Activated naive CD8-positive, alpha-beta T cell treated with anti-CD3 and anti-CD28 coated beads for 36 hours (primary cell): ENCODE data around the gene S100G. TPM values are rescaled to one million over a fixed set of nuclear protein-coding genes. Genes with fewer than 3 reads are reported as not detected.
"Not testable (repeated sequence)": the region's sequence is repeated elsewhere in the genome, so short reads cannot be mapped to it uniquely, and the experiment has no call there.

Experiments used
- DNase-seq: peaks from one replicate; pipeline ENCODE4 v3.0.0; 2021
- H3K27ac Mint-ChIP-seq: one replicate; pipeline ENCODE4 v1.8.0; 2022; ENCODE audit warnings: mild to moderate bottlenecking, moderate library complexity, mixed read lengths
- H3K27me3 Mint-ChIP-seq: one replicate; pipeline ENCODE4 v1.8.0; 2022; ENCODE audit warnings: mild to moderate bottlenecking, mixed read lengths
- H3K36me3 Mint-ChIP-seq: one replicate; pipeline ENCODE4 v1.8.0; 2021; ENCODE audit warnings: mild to moderate bottlenecking, mixed read lengths
- H3K4me1 Mint-ChIP-seq: one replicate; pipeline ENCODE4 v1.8.0; 2021; ENCODE audit warnings: mixed read lengths
- H3K4me3 Mint-ChIP-seq: one replicate; pipeline ENCODE4 v1.8.0; 2022; ENCODE audit warnings: mild to moderate bottlenecking, moderate library complexity, mixed read lengths
- H3K9me3 Mint-ChIP-seq: one replicate; pipeline ENCODE4 v1.8.0; 2022; ENCODE audit warnings: mixed read lengths
- total RNA-seq, 2 experiments: library from RNA; stranded (reverse); gene quantifications; one replicate each; pipeline ENCODE4 v1.2.3, GENCODE V29; 2021

Gene S100G, protein sequence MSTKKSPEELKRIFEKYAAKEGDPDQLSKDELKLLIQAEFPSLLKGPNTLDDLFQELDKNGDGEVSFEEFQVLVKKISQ
- total RNA-seq = not detected

DNA sequence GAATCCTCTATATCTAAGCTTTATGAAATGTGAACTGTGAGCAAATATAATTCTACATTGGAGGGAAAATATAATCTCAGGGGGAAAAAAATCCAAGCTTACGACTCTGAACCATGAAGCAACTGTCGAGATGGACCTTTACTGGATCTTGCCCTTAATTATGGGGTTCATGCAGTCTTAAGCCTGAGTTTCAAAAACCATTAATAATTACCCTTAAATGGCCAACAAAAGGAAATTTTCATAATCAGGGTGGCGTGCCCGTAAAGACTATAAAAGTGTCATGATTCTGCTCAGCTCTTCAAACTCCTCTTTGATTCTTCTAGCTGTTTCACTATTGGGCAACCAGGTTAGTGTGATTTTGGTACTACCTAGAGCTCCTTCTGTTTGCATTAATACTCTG lies at the start of gene S100G:
S100G (plus strand) TSS at position 301 of the 400 bp plus-strand sequence. CDS start 849 bp downstream, outside the sequence.
- H3K27me3 Mint-ChIP-seq = no peaks in the 10 kb centered on the region
- H3K36me3 Mint-ChIP-seq = no peaks in the 10 kb centered on the region
- DNase-seq = no peak
- no peak within 1 kb of the TSS for H3K4me3 Mint-ChIP-seq
- no peaks in the 10 kb centered on the region for H3K4me1 Mint-ChIP-seq
- H3K27ac Mint-ChIP-seq = no peak within 1 kb of the TSS
- no peaks in the 10 kb centered on the region for H3K9me3 Mint-ChIP-seq

DNA sequence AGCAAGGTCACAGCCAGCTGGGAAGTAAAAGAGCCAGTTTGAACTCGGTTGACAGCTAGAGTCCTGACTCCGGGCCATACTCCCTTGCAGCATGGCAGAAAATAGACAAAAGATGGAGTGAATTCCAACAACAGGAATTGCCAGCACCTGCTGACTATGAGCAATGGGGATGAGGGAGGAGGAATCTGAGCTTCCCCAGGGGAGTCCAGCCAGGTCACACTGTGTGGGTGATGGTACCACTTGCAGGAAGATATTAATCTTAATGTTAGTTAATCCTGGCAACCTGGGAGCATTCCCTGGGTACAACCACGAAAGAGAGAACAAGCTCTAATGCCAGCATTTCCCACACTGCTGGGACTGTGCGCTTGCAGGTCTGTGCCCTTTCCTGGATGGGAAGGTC lies 48.1 kb upstream of the S100G start:
- Mint-ChIP-seq H3K36me3 (peaks cover 2% of the 10 kb centered on the region), H3K27ac (no peak overlapping the region), H3K9me3 (no peaks in the 10 kb centered on the region), H3K4me1 (peaks cover 16% of the 10 kb centered on the region), H3K4me3 (no peak overlapping the region), H3K27me3 (no peaks in the 10 kb centered on the region)
- DNase-seq = no peak

DNA sequence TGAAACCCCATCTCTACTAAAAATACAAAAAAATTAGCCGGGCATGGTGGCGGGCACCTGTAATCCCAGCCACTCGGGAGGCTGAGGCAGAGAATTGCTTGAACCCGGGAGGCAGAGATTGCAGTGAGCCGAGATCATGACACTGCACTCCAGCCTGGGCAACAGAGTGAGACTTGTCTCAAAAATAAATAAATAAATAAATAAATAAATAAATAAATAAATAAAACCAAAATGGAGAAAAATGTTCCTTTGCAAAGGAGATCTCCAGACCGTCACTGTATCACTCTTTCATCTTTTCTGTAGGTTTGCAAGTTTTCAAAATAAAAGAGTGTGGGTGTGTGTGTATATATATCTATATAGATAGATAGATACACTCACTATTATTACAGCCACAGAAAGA lies 46.7 kb upstream of the S100G start:
- H3K4me3 Mint-ChIP-seq, H3K9me3 Mint-ChIP-seq, DNase-seq, H3K36me3 Mint-ChIP-seq, H3K27me3 Mint-ChIP-seq: not testable (repeated sequence)
- Mint-ChIP-seq H3K27ac (peak overlapping the region; percentile 91), H3K4me1 (peaks cover 20% of the 10 kb centered on the region)

DNA sequence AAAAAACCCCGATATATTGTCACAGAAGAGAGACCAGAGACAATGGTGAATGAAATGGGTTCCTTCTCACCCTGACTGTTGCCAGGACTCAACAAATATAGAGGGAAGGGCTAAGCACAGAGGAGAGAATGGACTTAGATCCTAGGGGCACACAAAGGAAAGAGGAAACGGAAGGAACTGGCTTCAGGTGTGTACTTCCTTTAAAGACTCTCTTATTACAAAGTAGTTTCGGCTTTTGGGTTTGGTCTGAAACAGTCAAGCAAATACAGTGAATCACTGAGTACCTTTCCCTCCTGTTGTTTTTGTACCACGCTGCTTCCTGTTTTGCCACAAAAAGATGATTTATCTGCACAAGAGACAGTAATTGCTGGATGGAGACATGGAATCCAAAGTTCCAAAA lies 46.1 kb upstream of the S100G start:
- Mint-ChIP-seq H3K27me3 (no peaks in the 10 kb centered on the region), H3K27ac (peak overlapping the region; percentile 91), H3K4me1 (peaks cover 20% of the 10 kb centered on the region), H3K36me3 (no peaks in the 10 kb centered on the region), H3K4me3 (peak overlapping the region; percentile 44), H3K9me3 (no peaks in the 10 kb centered on the region)
- DNase-seq = no peak

DNA sequence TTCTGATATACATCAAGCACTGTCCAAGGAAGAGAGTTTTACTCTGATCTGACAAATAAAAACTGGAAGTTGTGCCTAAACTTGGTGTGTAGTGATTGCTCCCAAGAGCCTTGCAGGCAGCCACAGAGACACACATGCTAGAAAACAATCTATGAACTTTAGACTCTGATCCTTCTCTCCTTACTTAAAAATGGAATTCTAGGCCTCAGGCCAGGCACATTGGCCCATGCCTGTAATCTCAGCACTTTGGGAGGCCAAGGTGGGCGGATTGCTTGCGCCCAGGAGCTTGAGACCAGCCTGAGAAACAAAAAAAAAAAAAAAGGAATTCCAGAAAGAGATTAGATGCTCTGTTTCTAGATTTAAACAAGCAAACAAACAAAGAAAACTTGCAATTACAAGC lies 45.6 kb upstream of the S100G start:
- Mint-ChIP-seq H3K27me3 (no peaks in the 10 kb centered on the region), H3K36me3 (no peaks in the 10 kb centered on the region), H3K9me3 (no peaks in the 10 kb centered on the region), H3K27ac (peak overlapping the region; percentile 91), H3K4me3 (no peak overlapping the region), H3K4me1 (peaks cover 20% of the 10 kb centered on the region)
- DNase-seq = no peak

DNA sequence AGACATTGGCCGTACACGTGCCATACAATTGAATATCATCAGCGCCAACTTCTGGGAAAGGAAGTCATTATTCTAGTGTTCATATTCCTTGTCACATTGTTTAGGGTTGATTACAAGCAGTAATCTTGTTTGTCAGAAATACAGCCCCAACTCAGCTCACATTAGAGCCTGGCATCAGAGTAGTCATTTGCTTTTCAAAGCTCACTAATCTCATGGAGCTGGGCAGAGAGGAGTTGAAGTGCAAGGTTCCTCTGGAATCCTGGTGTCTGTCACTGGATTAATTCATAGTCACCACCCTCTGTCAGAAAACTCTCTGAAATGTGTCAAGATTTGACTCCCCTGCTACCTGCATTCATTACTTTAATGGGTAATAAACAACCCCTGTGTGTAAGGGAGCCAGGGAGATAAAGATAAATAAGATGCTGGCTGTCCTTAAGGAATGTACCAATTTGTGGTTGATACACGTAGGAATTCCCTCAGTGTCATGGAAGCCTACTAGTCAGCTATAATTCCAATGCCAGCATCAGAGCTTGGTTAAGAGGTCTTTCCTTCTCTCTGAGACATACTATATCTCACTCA lies 43.7 kb upstream of the S100G start:
- no peak overlapping the region for H3K4me3 Mint-ChIP-seq
- H3K9me3 Mint-ChIP-seq = no peaks in the 10 kb centered on the region
- H3K27ac Mint-ChIP-seq = no peak overlapping the region
- H3K4me1 Mint-ChIP-seq = peaks cover 20% of the 10 kb centered on the region
- no peak for DNase-seq
- H3K36me3 Mint-ChIP-seq = peaks cover 5% of the 10 kb centered on the region
- H3K27me3 Mint-ChIP-seq = no peaks in the 10 kb centered on the region

DNA sequence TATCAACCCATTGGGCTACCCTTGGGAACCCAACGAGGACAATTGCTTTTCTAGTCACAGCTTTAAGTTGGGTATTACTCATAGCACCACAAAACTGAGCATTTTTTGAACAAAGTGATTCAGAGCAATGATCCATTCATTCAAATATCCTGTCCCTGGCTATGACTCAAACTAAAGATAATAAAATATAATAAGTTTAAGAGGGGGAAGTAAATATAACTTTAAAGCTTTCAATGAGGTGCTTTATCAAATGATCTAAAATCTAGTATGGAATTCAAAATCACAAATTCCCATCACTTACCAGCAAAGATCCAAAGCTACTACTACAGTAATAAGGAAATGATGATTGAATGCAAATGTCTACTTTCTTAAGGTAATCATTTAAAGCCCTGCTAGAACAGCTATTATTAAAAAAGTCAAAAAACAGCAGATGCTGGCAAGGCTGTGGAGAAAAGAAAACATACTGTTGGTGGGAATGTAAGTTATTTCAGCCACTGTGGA lies 39.8 kb upstream of the S100G start:
- H3K4me3 Mint-ChIP-seq = no peak overlapping the region
- no peak for DNase-seq
- H3K9me3 Mint-ChIP-seq = no peaks in the 10 kb centered on the region
- H3K36me3 Mint-ChIP-seq = peaks cover 7% of the 10 kb centered on the region
- H3K4me1 Mint-ChIP-seq = peaks cover 6% of the 10 kb centered on the region
- H3K27ac Mint-ChIP-seq = peak overlapping the region; percentile 20
- H3K27me3 Mint-ChIP-seq = no peaks in the 10 kb centered on the region

DNA sequence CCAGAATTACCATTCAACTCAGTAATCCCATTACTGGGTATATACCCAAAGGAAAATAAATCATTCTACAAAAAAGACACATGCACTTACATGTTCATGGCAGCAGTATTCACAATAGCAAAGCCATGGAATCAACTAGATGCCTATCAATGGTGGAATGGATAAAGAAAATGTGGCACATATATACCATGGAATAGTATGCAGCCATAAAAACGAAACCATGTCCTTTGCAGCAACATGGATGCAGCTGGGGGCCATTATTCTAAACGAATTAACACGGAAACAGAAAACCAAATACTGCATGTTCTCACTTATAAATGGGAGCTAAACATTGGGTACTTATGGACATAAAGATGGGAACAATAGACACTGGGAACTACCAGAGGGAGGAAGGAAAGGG lies 39.3 kb upstream of the S100G start:
- not testable (repeated sequence) for H3K4me3 Mint-ChIP-seq, H3K4me1 Mint-ChIP-seq, H3K9me3 Mint-ChIP-seq, DNase-seq, H3K36me3 Mint-ChIP-seq, H3K27me3 Mint-ChIP-seq, H3K27ac Mint-ChIP-seq

DNA sequence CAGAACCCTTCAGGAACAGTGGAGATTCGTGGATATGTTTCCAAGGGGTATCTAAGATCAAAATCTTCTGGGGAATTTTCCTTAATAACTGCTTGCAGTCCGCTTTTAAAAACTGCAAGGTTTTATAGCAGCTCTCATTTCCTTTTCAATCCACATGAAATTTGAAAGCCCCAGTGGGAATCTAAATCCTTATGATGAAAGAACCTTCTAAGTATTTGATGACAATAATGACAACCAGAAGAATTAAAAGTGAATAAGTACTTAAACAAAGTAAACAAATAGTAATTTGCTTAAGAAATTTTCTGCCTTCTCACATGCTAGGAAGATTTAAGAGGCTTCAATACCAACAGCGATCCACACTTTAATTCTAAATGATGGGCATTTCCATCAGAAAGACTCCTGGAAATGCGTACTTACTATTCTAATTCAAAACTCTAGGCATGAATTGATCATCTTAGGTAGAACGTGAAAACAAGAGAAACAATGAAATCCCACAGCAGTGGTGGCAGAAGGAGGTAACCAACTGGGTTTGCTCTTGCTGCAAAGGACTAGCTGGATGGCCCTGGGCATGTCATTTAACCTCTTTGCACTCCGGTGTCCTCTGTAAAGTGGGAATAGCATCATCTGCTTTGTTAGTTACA lies 37.6 kb upstream of the S100G start:
- Mint-ChIP-seq H3K27me3 (no peaks in the 10 kb centered on the region), H3K4me3 (no peak overlapping the region), H3K9me3 (no peaks in the 10 kb centered on the region), H3K36me3 (peaks cover 13% of the 10 kb centered on the region), H3K4me1 (no peaks in the 10 kb centered on the region), H3K27ac (no peak overlapping the region)
- no peak for DNase-seq

DNA sequence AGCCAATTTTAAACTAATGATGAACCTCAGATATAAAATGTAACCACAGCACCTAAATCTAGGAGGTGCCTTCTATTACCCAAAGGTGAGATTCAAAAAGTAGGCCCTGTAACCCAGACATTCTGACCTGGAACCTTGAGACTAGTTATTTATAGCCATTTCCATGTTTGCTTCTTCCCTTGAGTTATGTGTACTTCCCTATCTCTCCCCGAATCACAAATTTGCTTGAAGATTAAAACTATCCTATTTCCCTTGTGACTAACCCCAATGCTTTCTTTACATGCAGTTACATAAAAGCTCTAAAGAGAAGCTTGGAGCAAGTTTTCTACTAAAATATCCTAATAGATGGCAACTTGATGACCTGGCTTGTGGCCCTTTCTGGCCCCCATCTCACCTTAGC lies 32.6 kb upstream of the S100G start:
- DNase-seq = no peak
- no peaks in the 10 kb centered on the region for H3K4me1 Mint-ChIP-seq
- H3K36me3 Mint-ChIP-seq = peaks cover 12% of the 10 kb centered on the region
- H3K9me3 Mint-ChIP-seq = peaks cover 4% of the 10 kb centered on the region
- no peak overlapping the region for H3K27ac Mint-ChIP-seq
- H3K4me3 Mint-ChIP-seq = no peak overlapping the region
- no peaks in the 10 kb centered on the region for H3K27me3 Mint-ChIP-seq

DNA sequence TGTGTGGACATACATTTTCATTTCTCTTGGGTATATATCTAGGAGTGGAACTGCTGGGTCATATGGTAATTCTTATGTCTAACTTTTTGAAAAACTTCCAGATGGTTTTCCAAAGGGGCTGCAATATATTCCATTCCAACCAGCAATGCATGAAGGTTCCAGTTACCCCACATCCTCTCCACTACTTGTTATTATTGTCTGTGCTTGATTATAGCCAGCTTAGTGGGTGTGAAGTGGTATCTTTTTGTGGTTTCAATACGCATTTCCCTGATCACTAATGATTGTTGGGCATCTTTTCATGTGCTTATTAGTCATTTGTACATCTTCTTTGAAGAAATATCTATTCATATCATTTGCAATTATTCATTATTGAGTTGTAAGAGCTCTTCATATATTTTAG lies 31.5 kb upstream of the S100G start:
- H3K27me3 Mint-ChIP-seq = no peaks in the 10 kb centered on the region

DNA sequence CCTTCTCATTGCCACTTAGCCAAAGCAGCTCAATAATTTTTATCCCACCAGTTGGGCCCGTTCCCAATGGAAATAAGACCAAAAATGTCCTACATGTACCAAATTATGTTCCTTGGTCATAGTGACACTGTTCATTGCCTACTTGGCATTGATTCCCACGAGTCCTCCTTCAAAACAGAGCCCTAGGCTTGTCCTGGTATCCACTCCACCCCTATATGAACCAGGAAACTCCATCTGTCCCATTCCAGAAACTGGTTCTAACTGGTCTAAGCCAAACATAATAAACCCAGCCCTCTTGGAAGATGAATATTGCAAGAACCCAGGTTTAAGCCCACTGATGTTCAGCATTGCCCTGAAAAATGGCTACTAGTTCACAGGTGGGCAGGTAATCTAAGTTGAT lies 30.9 kb upstream of the S100G start:
- Mint-ChIP-seq H3K4me1 (no peaks in the 10 kb centered on the region), H3K27me3 (no peaks in the 10 kb centered on the region), H3K36me3 (peaks cover 10% of the 10 kb centered on the region), H3K9me3 (peaks cover 4% of the 10 kb centered on the region), H3K4me3 (no peak overlapping the region), H3K27ac (no peak overlapping the region)
- no peak for DNase-seq

More for the DNA sequence above, 31.5 kb upstream of the S100G start:
- Mint-ChIP-seq H3K4me1 (no peaks in the 10 kb centered on the region), H3K27ac (no peak overlapping the region), H3K4me3 (no peak overlapping the region), H3K36me3 (peaks cover 10% of the 10 kb centered on the region), H3K9me3 (peaks cover 4% of the 10 kb centered on the region)
- no peak for DNase-seq

DNA sequence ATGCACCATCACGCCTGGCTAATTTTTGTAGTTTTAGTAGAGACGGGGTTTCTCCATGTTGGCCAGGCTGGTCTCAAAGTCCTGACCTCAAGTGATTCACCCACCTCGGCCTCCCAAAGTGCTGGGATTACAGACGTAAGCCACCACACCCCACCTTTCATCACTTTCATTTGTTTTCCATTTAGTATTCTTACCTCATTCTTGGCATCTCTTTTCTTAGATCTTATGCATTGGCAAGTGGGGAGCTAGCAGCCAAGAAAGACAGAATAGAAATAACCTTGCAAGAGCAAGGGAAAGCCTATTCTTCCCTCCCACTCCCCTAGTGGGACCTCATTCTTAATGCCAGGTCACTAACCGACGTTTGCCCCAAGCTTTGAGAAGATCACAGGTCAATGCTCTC lies 21.4 kb upstream of the S100G start:
- DNase-seq = not testable (repeated sequence)

DNA sequence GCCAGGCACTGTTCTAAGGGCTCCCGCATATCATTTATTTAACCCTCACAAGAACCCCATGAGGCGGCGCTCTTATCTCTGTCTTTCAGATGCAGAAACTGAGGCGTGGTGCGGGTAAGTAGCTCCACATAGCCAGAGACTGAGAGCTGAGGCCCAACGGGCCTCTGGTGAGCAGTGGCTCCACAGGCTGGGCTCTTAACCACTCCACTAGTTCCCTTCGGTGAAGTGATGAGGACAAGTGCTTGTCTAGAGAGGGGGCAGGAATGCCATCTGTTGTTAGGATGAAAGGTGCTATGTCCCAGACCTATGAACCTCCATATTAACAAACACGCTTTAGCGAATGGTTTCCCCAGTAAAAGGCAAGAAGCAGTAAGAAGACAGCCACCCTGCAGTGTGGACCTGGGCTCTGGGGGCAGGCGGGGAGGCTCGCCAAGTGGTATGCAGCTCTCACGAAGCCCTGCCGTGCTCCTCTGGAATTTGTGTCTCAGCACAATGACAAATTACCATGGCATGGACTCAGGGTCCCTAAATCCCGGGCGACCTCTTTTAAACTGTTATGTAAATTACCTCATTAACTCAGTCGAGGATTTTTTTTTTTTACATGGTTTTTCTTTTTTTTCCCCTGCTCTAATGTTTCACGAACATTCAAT lies 20.9 kb upstream of the S100G start:
- Mint-ChIP-seq H3K27me3 (no peaks in the 10 kb centered on the region), H3K4me1 (peaks cover 4% of the 10 kb centered on the region), H3K4me3 (no peak overlapping the region), H3K36me3 (peaks cover 3% of the 10 kb centered on the region), H3K9me3 (no peaks in the 10 kb centered on the region), H3K27ac (no peak overlapping the region)
- DNase-seq = no peak

More for the DNA sequence above, 21.4 kb upstream of the S100G start:
- H3K4me1 Mint-ChIP-seq, H3K27me3 Mint-ChIP-seq, H3K9me3 Mint-ChIP-seq, H3K4me3 Mint-ChIP-seq, H3K27ac Mint-ChIP-seq, H3K36me3 Mint-ChIP-seq: not testable (repeated sequence)

DNA sequence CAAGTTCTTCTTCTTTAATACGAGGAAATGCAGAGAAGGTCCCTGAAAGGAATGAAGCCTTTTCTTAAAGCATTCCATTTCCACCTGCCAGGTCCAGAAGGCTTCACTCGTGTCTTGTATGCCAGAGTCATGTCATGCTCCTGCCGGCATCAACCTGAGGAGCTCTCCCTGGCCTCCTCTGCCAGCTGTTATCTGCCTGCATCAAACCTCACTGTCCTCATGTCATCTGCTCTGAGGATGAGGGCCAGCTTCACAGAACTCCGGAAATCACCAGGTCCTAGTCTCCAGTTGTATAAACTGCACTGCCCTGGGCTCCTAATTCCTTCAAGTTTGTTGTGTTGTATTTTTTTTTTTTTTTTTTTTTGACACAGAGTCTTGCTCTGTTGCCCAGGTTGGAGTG lies 20.0 kb upstream of the S100G start:
- H3K27ac Mint-ChIP-seq = no peak overlapping the region
- H3K4me3 Mint-ChIP-seq = no peak overlapping the region
- DNase-seq = no peak
- no peaks in the 10 kb centered on the region for H3K9me3 Mint-ChIP-seq
- H3K4me1 Mint-ChIP-seq = peaks cover 5% of the 10 kb centered on the region
- H3K36me3 Mint-ChIP-seq = peaks cover 3% of the 10 kb centered on the region
- H3K27me3 Mint-ChIP-seq = no peaks in the 10 kb centered on the region
